Left lung (tissue), 10 donors: Measurements from ENCODE around the gene SCO2. TPM values are rescaled to one million over a fixed set of nuclear protein-coding genes. Genes with fewer than 3 reads are reported as not detected.

Experiments
- ATAC-seq: fragments of 200-7000 bp; cut with Tn5 transposase; one replicate; pipeline ENCODE4 v1.9.1; 2020; ENCODE audit warnings: moderate library complexity
- DNase-seq, 4 donors: peaks; one replicate each; pipeline ENCODE4 v3.0.0-alpha.2; 2013 to 2020
- H3K27ac ChIP-seq, 2 donors: fragments of 200-600 bp; sonication (generic) in 1 of 2; one replicate each; pipeline versions ENCODE4 v1.5.0 to v1.8.0; 2020 to 2021
- H3K27me3 ChIP-seq, 2 donors: fragments of 200-600 bp; sonication (generic) in 1 of 2; one replicate each; pipeline versions ENCODE4 v1.5.0 to v1.8.0; 2020 to 2021
- H3K36me3 ChIP-seq, 2 donors: fragments of 200-600 bp; sonication (generic) in 1 of 2; one replicate each; pipeline versions ENCODE4 v1.5.0 to v1.8.0; 2020 to 2021
- H3K4me1 ChIP-seq, 2 donors: fragments of 200-600 bp; one replicate each; pipeline ENCODE4 v1.8.0; 2021
- H3K4me3 ChIP-seq, 2 donors: fragments of 200-600 bp; sonication (generic) in 1 of 2; one replicate each; pipeline versions ENCODE4 v1.5.0 to v1.8.0; 2020 to 2021; ENCODE audit warnings: mild to moderate bottlenecking in 1 of 2
- H3K9me3 ChIP-seq, 2 donors: fragments of 200-600 bp; sonication (generic) in 1 of 2; one replicate each; pipeline versions ENCODE4 v1.5.0 to v1.8.0; 2020 to 2021
- intact Hi-C, 2 donors: fragments of 100-400 bp; cut with DNase I; formaldehyde crosslinking; loops; one replicate each; pipeline versions ENCODE4 v1.11.2 to v1.14.2; 2022
- polyA plus RNA-seq, 6 donors: library from polyadenylated mRNA; unstranded; fragments of 120-200 nt; gene quantifications; one replicate each; pipeline ENCODE4 v1.2.1, GENCODE V29; 2013; ENCODE audit not compliant: insufficient read length in 6 of 6
- total RNA-seq, 2 donors: library from RNA; stranded (reverse); fragmentation: NEBNext Ultra II Directional; extraction: Animal tissue kit (Norgen Biotek cat#: 25700); gene quantifications; one replicate each; pipeline ENCODE4 v1.2.1, GENCODE V29; 2021
- TF ChIP-seq, protein P1 (sequence below), 2 donors: fragments of 200-600 bp; sonication (generic) in 1 of 2; IDR thresholded peaks; one replicate each; pipeline versions ENCODE4 v1.5.0 to v1.8.0; 2021; ENCODE audit warnings: antibody characterized with exemption in 2 of 2
- donor health status: DM: no; HTN: yes; CAD: no.
- donor health status: DM: no; HTN: no; CAD: no.

Gene SCO2
- total and polyA plus RNA-seq, 8 donors = 1.1 to 3.3 (median 2.3) TPM; not detected in 1

DNA sequence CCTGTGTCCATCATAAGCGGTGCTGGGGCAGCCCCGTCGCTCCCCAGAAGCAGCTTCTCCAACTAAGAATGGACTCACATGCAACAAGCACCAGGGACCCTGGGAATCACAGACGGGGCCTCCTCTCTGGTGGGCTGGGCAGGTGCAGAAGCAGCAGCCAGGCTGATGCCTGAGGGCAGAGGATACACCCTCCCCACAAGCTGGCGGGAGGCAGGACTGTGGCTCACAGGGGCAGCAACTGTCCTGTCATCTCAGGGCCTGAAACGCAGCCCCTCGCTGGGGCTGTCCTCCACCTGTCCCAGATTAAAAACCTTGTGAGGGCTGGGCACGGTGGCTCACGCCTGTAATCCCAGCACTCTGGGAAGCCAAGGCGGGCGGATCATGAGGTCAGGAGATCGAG is 47.5 kb downstream of the SCO2 start:
- ATAC-seq = no peak
- H3K27ac ChIP-seq = no peak overlapping the region
- peaks cover 22 to 50% of the 10 kb centered on the region in 2 donors for H3K27me3 ChIP-seq
- TF ChIP-seq, protein P1, sequence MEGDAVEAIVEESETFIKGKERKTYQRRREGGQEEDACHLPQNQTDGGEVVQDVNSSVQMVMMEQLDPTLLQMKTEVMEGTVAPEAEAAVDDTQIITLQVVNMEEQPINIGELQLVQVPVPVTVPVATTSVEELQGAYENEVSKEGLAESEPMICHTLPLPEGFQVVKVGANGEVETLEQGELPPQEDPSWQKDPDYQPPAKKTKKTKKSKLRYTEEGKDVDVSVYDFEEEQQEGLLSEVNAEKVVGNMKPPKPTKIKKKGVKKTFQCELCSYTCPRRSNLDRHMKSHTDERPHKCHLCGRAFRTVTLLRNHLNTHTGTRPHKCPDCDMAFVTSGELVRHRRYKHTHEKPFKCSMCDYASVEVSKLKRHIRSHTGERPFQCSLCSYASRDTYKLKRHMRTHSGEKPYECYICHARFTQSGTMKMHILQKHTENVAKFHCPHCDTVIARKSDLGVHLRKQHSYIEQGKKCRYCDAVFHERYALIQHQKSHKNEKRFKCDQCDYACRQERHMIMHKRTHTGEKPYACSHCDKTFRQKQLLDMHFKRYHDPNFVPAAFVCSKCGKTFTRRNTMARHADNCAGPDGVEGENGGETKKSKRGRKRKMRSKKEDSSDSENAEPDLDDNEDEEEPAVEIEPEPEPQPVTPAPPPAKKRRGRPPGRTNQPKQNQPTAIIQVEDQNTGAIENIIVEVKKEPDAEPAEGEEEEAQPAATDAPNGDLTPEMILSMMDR (IDR thresholded peaks at IDR 0.05) = no peak
- no peak overlapping the region for H3K4me3 ChIP-seq
- peaks cover 20 to 37% of the 10 kb centered on the region in 2 donors for H3K4me1 ChIP-seq
- H3K36me3 ChIP-seq = no peaks in the 10 kb centered on the region
- intact Hi-C loops = no loop called here
- no peak for DNase-seq
- no peaks in the 10 kb centered on the region for H3K9me3 ChIP-seq

DNA sequence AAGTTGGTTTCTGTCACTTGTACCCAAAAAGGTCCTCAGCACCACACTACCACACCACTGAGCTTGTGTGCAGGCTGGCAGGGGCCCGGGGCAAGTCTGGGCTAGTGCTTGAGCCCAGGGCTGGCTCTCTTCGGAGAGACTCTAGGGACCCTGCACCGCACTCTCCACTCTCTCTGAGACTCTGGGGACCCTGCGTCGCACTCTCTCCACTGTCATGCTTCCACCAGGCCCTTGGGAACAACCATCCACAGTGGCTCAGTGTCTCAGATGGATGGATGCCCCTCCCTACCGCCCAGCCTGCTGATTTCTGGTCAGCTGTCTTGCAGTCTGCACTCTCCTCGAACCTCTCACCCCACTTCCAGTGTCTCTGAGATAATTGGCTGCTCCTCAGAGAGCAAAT is 48.5 kb downstream of the SCO2 start:
- Histone ChIP-seq H3K4me1 (peaks cover 28 to 42% of the 10 kb centered on the region in 2 donors), H3K27me3 (peaks cover 18 to 39% of the 10 kb centered on the region in 2 donors), H3K27ac (no peak overlapping the region), H3K4me3 (no peak overlapping the region), H3K36me3 (no peaks in the 10 kb centered on the region), H3K9me3 (no peaks in the 10 kb centered on the region)
- no peak for ATAC-seq
- DNase-seq = no peak
- TF ChIP-seq, protein P1 (IDR thresholded peaks at IDR 0.05) = no peak
- intact Hi-C loops = no loop called here

DNA sequence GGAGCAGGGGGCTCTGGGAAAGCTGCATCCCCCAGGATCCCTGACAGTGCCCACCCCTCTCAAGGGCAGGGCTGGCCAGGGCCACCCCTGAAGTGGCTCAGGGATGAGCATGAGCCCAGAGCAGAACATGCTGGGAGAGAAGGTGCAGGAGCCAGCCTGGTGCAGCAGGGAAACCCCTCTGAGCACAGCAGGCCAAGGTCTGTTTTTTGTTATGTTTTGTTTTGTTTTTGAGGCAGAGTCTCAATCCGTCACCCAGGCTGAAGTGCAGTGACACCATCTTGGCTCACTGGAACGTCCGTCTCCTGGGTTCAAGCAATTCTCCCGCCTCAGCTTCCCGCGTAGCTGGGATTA is 49.8 kb downstream of the SCO2 start:
- peak overlapping the region in 1 of 2 donors; percentile 89 for H3K4me3 ChIP-seq
- intact Hi-C loops = no loop called here

DNA sequence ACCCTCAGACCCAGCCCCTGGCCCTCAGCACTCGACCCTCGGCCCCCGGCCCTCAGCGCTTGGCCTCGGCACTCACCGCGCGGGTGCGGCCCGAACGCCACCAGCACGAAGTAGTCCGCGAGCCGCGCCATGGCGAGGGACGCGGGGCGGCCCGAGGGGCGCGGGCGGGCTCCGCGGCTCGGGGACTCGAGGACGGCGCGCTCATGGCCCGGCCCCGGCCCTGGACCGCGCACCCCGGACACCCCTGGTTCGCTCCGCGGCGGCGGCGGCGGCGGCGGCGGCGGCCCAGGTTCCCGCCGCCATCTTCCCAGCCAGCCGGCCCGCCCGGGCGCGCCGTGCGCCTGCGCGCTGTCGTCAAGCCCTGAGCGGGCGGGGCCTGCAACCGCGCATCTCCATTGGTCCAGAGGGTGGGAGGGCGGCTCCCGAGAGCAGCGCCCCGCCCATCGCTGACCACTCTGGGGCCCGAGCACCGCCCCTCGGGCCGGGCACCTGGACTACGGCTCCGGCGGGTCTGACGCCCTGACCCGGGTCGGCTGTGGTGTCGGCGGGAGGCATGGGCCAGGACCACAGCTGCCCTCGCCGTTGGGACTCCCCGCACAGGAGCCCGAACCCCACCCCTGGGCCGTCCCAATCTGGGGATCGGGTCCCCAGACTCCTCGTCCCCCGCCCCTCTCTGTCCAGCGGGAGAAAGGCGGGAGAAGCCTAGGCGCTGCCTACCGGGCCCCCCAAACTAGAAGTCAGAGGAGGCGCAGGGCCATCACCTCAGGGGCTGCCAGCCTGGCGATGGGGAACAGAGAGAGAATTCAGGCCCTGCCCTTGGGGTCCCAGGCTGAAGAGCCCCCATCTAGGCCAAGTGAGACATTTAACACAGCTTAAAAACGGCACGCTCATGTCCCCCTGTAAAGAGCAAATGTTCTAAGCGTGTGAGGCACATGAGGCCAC is 50.4 kb downstream of the SCO2 start, which contains the start of gene SBF1:
Gene SBF1 (minus strand): TSS at position 326 of the 942 bp plus-strand sequence. CDS start 195 bp downstream, at position 131.
- TF ChIP-seq, protein P1 (IDR thresholded peaks at IDR 0.05) = no peak
- H3K27ac ChIP-seq = peak within 1 kb of the TSS in 1 of 2 donors; percentile 70
- intact Hi-C loops = no loop called here
- H3K4me3 ChIP-seq = peak within 1 kb of the TSS; percentile 67 to 89
- peak; percentile 97 for ATAC-seq
- H3K4me1 ChIP-seq = peaks cover 34 to 52% of the 10 kb centered on the region in 2 donors
- no peaks in the 10 kb centered on the region for H3K9me3 ChIP-seq
- H3K27me3 ChIP-seq = peaks cover 0 to 20% of the 10 kb centered on the region in 2 donors
- H3K36me3 ChIP-seq = no peaks in the 10 kb centered on the region
- peak; percentile 92 to 97 (median 95) for DNase-seq

More for the DNA sequence above, 49.8 kb downstream of the SCO2 start:
- Histone ChIP-seq H3K27me3 (peaks cover 5 to 27% of the 10 kb centered on the region in 2 donors), H3K9me3 (no peaks in the 10 kb centered on the region), H3K27ac (no peak overlapping the region), H3K36me3 (no peaks in the 10 kb centered on the region), H3K4me1 (peaks cover 29 to 45% of the 10 kb centered on the region in 2 donors)
- ATAC-seq = no peak
- DNase-seq = no peak
- TF ChIP-seq, protein P1 (IDR thresholded peaks at IDR 0.05) = no peak
